GM21526 (cell line): ENCODE measurements around the gene TNNT2.

ENCODE experiments used
- ATAC-seq: cut with Tn5 transposase; IDR thresholded peaks from one replicate; pipeline ENCODE4 v1.9.1; 2021; ENCODE audit warnings: moderate library complexity; ENCODE audit not compliant: unreplicated experiment, low FRiP score

TNNT2 gene

DNA sequence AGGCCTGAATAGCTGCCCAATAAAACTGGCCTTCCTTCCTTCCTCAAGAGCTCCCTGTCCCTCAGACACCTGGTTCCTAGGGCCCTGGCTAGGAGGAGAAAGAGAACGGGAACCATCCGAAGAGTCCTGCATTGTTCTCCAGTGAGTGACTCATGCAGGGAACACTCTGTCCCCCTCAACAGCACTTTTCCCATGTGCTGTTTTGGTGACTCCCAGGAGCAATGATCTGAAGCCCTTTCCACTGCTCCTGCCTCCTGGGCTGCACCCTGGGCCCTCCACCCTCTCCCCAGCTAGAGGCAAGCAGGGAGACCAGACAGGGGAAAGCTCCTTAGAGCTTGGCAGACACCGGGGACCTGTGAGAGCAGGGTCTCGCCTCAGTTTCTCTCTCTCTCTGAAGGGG, 18.9 kb downstream of the TNNT2 start:
- ATAC-seq = no peak

- no peak for ATAC-seq
Measured at GRCh38 chr1:201357636-201358348, 19.7 kb downstream of the TNNT2 start.

- no peak for ATAC-seq
Measured at GRCh38 chr1:201357211-201357610, 20.3 kb downstream of the TNNT2 start.

- ATAC-seq = no peak
Measured at GRCh38 chr1:201356701-201357100, 20.8 kb downstream of the TNNT2 start.

DNA sequence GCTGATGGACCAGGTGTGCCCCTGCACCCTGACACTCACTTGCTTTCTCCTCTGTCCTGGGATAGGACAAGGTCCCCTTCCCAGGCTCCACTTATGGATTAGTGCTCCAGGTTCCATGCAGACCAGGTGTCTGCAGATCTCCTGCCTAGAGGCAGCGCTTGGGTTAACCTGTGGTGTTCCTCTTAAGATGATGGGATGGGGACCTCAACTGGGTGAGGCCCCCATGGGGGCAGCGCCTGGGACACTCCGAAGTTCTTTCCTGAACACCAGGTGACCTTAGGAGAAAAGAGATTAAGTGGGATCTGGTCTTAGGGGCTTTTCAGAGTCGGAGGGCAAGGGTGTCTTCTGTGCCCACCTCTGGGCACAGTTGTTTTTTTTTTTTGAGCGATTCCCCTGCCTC, 21.2 kb downstream of the TNNT2 start:
- no peak for ATAC-seq

DNA sequence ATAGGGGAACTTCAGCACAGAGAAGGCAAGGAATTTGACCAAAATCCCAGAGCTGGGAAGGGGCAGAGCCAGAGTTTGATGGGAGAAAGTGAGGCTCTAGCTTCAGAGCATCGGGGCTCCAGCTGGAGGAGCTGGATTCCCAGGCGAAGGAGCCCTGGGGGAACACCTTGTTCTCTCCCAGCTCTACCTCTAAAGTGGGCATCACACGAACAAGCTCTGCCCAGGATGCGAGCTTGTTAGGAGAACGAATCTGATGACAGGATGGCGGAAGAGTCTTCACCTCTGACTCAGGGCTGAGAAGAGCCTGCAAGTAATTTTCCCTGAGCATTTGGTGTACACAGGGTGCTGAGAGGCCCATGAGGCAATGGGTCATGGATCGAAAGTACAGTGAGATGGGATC, 22.0 kb downstream of the TNNT2 start:
- no peak for ATAC-seq

- ATAC-seq = no peak
Measured at GRCh38 chr1:201354901-201355295, 22.6 kb downstream of the TNNT2 start.

DNA sequence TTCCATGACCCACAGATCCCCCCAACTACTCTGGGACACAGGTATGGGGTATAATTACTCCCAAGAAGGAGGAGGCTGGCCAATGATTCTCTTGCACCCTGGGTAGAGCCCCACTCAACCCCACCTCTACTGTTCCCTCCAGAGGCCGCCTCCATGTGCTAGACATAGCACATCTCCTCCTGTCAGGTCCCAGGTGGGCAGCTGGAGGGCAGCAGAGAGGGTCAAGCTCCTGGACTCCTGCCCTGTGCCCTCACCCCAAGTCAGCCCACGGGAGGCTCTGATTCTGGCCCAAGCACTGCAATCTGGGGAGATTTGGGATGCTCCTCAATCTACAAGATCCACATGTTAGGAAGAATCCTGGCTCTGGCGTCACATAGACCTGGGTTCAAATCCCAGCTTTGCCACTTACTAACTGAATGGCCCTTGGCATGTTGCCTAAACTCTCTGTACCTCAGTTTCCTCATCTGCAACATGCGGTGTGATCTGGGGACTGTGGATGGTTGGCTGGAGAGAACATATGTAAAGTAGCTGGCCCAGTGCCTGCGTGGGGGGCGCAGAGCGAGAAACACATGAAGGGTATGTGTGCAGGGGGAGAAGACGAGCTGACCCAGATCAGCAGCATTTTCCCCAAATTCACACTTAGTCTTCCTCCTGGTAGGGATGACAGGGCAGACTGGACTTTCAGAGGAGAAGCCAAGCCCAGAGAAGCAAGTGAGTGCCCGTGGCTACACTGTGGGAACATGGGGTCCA, 23.2 kb downstream of the TNNT2 start:
- ATAC-seq = no peak

GRCh38 chr1:201353186-201353940, 24.1 kb downstream of the TNNT2 start:
- ATAC-seq = no peak

DNA sequence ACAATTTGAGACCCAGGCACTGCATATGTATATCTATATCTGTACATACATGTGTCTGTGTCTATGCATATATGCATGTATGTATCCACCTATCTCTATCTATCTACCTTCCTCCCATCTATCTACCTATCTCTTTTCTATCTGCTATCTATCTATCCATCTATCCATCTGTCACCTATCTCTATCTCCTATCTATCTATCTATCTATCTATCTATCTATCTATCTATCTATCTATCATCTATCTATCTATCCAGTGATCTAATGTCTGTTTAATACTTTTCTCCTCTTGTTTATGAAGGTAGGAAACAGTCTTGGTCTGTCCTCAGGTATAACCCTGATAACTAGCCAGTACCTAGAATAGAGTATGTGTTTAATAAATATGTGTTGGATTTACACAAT, 25.9 kb downstream of the TNNT2 start:
- ATAC-seq = no peak

DNA sequence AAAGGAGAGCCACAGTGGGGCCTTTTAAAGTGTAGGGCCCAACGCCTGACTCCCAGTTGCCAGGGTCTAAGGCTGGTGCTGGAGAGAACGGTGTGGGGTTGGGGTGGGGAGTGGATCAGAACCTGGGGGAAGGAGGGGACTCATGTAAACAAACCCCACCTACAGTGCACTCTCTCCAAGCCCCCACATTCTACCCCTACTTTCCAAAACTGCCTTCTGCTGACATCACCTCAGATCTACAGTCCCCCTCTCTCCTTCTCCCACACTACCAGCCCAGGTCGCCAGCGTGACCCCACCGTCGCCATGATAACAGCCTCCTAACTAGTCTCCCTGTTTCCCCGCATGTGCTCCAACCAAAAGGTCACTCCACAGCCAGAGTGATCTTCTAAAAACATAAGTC, 26.6 kb downstream of the TNNT2 start:
- ATAC-seq = no peak

GRCh38 chr1:201350361-201350725, 27.1 kb downstream of the TNNT2 start:
- ATAC-seq = no peak

- no peak for ATAC-seq
Measured at GRCh38 chr1:201349092-201349491, 28.4 kb downstream of the TNNT2 start.

DNA sequence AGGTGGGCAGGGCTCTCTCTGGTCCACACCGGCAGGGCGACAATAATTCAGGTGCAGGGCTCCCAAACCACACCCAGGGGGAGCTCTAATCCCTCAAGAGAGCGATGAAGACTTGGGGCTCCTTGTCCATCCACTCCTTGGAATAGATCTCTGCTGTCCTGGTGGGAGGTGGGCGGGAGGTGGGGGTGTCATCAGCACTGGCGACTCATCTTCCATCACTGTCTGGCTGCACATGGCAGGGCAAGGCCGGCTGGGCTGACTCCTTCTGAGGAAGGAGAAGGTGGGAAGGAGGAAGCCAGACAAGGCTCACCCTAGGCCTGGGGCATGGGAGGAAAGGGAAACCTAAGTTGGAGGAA, 29.3 kb downstream of the TNNT2 start:
- ATAC-seq = no peak

DNA sequence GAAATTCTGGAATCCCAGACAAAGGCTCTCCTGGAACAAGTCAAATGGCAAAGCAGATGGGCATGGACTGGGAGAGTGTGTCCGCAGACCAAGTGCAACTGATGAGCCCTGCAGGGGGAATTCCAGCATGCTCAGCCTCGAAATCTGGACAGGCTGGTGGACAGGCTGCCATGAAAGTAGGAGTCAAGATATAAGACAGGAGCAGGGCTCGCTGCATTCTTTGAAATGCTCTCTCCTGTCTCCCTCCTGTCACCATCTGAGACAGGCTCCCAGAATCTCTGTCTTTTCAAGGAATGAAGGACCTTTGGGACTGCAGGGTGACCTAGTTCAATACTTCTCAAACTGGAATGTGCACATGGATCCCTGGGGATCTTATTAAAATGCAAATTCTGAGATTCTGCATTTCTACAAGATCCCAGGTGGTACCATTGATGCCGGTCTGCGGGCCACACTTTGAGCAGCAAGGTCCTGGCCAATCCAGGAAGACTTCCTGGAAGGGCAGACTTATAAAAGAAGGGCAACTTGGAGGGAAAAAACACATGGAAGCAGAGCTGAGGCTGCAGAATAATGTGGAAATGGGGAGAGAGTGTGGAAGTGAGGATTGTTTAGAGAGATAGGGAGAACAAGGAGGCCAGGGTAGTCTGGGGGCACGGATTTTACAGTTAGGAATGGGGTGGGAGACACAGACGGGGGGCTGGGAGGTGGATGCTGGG, 29.8 kb downstream of the TNNT2 start:
- no peak for ATAC-seq

DNA sequence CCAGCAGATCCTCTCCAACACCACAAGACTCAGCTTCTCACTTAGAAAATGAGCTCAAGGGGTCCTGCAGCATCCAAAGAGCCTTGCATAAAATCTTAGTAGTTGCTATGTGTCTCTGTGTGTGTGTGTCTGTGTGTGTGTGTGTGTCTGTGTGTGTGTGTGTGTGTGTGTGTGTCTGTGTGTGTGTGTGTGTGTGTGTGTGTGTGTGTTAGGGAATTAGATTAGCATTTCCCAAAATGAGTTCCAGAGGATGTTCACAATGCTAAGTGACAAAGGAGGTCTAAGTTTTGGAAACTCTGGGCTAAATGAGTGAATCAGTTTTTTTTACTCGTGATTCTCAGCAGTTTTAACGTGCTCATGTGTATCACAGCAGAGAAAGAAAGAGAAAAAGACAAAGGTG, 30.5 kb downstream of the TNNT2 start:
- no peak for ATAC-seq

- ATAC-seq = no peak
Measured at GRCh38 chr1:201346337-201346939, 31.0 kb downstream of the TNNT2 start.

GRCh38 chr1:201345081-201345355, 32.5 kb downstream of the TNNT2 start:
- no peak for ATAC-seq

DNA sequence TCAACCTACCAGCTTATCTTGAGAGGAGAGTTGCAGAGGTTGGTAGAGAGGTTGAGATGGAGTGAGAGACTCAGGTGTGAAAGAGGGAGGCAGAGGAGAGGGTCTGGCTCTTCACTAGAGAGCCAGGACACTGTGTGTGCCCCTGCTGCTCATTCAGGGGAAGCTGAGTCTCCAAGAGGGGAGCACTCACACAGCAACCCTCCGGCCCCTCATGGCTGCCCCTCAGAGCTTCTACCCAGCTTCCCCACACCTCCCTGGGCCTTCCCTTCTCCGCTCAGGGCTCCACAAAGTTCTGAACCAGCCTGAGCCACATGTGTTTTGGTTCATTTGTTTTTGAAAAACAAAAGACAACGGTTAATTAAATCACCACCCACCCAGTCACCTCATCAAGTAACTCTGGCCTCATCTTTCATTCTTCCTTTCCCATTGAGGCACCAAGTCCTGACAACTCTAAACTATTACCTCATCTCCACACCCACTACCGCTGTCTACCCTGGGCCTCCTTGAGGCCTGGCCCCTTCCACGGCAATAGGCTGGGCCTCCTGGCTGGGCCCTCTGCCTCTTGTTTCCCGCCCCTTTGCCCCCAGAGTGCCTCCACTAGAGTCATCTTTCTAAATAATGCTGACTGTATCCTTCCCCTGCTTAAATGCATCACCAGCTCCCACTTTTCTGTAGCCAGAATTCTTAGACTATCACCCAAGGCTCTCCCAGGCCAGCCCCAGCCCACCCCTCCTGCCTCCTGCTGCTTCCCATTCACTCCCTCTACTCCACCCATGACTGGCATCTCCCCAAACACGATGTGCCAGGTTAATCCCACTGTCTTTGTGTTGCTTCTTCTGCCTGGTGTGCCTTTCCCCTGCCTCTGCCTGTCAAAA, 33.0 kb downstream of the TNNT2 start:
- no peak for ATAC-seq

- ATAC-seq = no peak
Measured at GRCh38 chr1:201341377-201341776, 36.1 kb downstream of the TNNT2 start.
